ENCODE data around the gene SLC7A9.

Gene SLC7A9

GRCh38 chr19:32877977-32878745, 8.6 kb upstream of the SLC7A9 start:
- peaks cover 2% of the 10 kb centered on the region for H3K36me3 Mint-ChIP-seq (ENCODE audit: insufficient read depth)
- no peaks in the 10 kb centered on the region for H3K27me3 Mint-ChIP-seq
- no peaks in the 10 kb centered on the region for H3K4me1 Mint-ChIP-seq
- H3K9me3 Mint-ChIP-seq = no peaks in the 10 kb centered on the region
- no peak overlapping the region for H3K4me3 Mint-ChIP-seq
- peak overlapping the region; percentile 35 for H3K27ac Mint-ChIP-seq (ENCODE audit: low read depth)
- DNase-seq (ENCODE audit: low spot score in 2 of 2) (no peak), ATAC-seq (replicated peaks; ENCODE audit: extremely low read depth, poor library complexity, severe bottlenecking) (no peak)

- Mint-ChIP-seq H3K9me3 (no peaks in the 10 kb centered on the region), H3K27ac (ENCODE audit: low read depth) (no peak overlapping the region), H3K4me3 (no peak overlapping the region)
Measured at GRCh38 chr19:32877323-32877912, 7.9 kb upstream of the SLC7A9 start.

GRCh38 chr19:32876919-32877285, 7.3 kb upstream of the SLC7A9 start:
- no peaks in the 10 kb centered on the region for H3K9me3 Mint-ChIP-seq
- peaks cover 2% of the 10 kb centered on the region for H3K36me3 Mint-ChIP-seq (ENCODE audit: insufficient read depth)
- ATAC-seq (replicated peaks; ENCODE audit: extremely low read depth, poor library complexity, severe bottlenecking) (no peak), DNase-seq (ENCODE audit: low spot score in 2 of 2) (no peak)
- no peak overlapping the region for H3K27ac Mint-ChIP-seq (ENCODE audit: low read depth)
- H3K4me1 Mint-ChIP-seq = no peaks in the 10 kb centered on the region
- H3K4me3 Mint-ChIP-seq = no peak overlapping the region
- no peaks in the 10 kb centered on the region for H3K27me3 Mint-ChIP-seq

More at GRCh38 chr19:32877323-32877912, 7.9 kb upstream of the SLC7A9 start:
- ATAC-seq (replicated peaks; ENCODE audit: extremely low read depth, poor library complexity, severe bottlenecking) = no peak
- no peaks in the 10 kb centered on the region for H3K27me3 Mint-ChIP-seq
- DNase-seq (ENCODE audit: low spot score in 2 of 2) = no peak
- H3K4me1 Mint-ChIP-seq = no peaks in the 10 kb centered on the region
- H3K36me3 Mint-ChIP-seq (ENCODE audit: insufficient read depth) = peaks cover 2% of the 10 kb centered on the region

- Mint-ChIP-seq H3K9me3 (no peaks in the 10 kb centered on the region), H3K4me1 (no peaks in the 10 kb centered on the region), H3K36me3 (ENCODE audit: insufficient read depth) (peaks cover 2% of the 10 kb centered on the region), H3K27ac (ENCODE audit: low read depth) (no peak overlapping the region), H3K27me3 (no peaks in the 10 kb centered on the region), H3K4me3 (no peak overlapping the region)
- no peak for DNase-seq (ENCODE audit: low spot score in 2 of 2)
- no peak for ATAC-seq (replicated peaks; ENCODE audit: extremely low read depth, poor library complexity, severe bottlenecking)
Measured at GRCh38 chr19:32876236-32876918, 6.8 kb upstream of the SLC7A9 start.

GRCh38 chr19:32875428-32875827, 5.9 kb upstream of the SLC7A9 start:
- no peak for ATAC-seq (replicated peaks; ENCODE audit: extremely low read depth, poor library complexity, severe bottlenecking)
- H3K27ac Mint-ChIP-seq (ENCODE audit: low read depth) = no peak overlapping the region
- peaks cover 2% of the 10 kb centered on the region for H3K36me3 Mint-ChIP-seq (ENCODE audit: insufficient read depth)
- no peaks in the 10 kb centered on the region for H3K9me3 Mint-ChIP-seq
- H3K4me1 Mint-ChIP-seq = no peaks in the 10 kb centered on the region
- DNase-seq (ENCODE audit: low spot score in 2 of 2) = no peak
- H3K27me3 Mint-ChIP-seq = no peaks in the 10 kb centered on the region
- H3K4me3 Mint-ChIP-seq = no peak overlapping the region

- Mint-ChIP-seq H3K4me1 (no peaks in the 10 kb centered on the region), H3K27me3 (no peaks in the 10 kb centered on the region), H3K4me3 (no peak overlapping the region), H3K36me3 (ENCODE audit: insufficient read depth) (peaks cover 2% of the 10 kb centered on the region), H3K9me3 (no peaks in the 10 kb centered on the region), H3K27ac (ENCODE audit: low read depth) (no peak overlapping the region)
- ATAC-seq (replicated peaks; ENCODE audit: extremely low read depth, poor library complexity, severe bottlenecking) (no peak), DNase-seq (ENCODE audit: low spot score in 2 of 2) (no peak)
Measured at GRCh38 chr19:32874605-32875004, 5.0 kb upstream of the SLC7A9 start.

GRCh38 chr19:32873247-32873959, 3.8 kb upstream of the SLC7A9 start:
- Mint-ChIP-seq H3K36me3 (ENCODE audit: insufficient read depth) (peaks cover 2% of the 10 kb centered on the region), H3K27me3 (no peaks in the 10 kb centered on the region), H3K4me1 (no peaks in the 10 kb centered on the region), H3K4me3 (no peak overlapping the region), H3K9me3 (no peaks in the 10 kb centered on the region), H3K27ac (ENCODE audit: low read depth) (no peak overlapping the region)
- DNase-seq (ENCODE audit: low spot score in 2 of 2) (no peak), ATAC-seq (replicated peaks; ENCODE audit: extremely low read depth, poor library complexity, severe bottlenecking) (no peak)

GRCh38 chr19:32872391-32872790, 2.8 kb upstream of the SLC7A9 start:
- no peaks in the 10 kb centered on the region for H3K36me3 Mint-ChIP-seq (ENCODE audit: insufficient read depth)
- no peak overlapping the region for H3K27ac Mint-ChIP-seq (ENCODE audit: low read depth)
- ATAC-seq (replicated peaks; ENCODE audit: extremely low read depth, poor library complexity, severe bottlenecking) (no peak), DNase-seq (ENCODE audit: low spot score in 2 of 2) (no peak)
- H3K27me3 Mint-ChIP-seq = no peaks in the 10 kb centered on the region
- no peaks in the 10 kb centered on the region for H3K9me3 Mint-ChIP-seq
- H3K4me3 Mint-ChIP-seq = no peak overlapping the region
- H3K4me1 Mint-ChIP-seq = no peaks in the 10 kb centered on the region

- ATAC-seq (replicated peaks; ENCODE audit: extremely low read depth, poor library complexity, severe bottlenecking) = no peak
- no peaks in the 10 kb centered on the region for H3K27me3 Mint-ChIP-seq
Measured at GRCh38 chr19:32870981-32871451, 1.4 kb upstream of the SLC7A9 start.

GRCh38 chr19:32869966-32870573, 503 bp upstream of the SLC7A9 start:
- ATAC-seq (replicated peaks; ENCODE audit: extremely low read depth, poor library complexity, severe bottlenecking) (no peak), DNase-seq (ENCODE audit: low spot score in 2 of 2) (no peak)
- no peak overlapping the region for H3K4me3 Mint-ChIP-seq

More at GRCh38 chr19:32870981-32871451, 1.4 kb upstream of the SLC7A9 start:
- Mint-ChIP-seq H3K27ac (ENCODE audit: low read depth) (no peak overlapping the region), H3K36me3 (ENCODE audit: insufficient read depth) (no peaks in the 10 kb centered on the region), H3K4me1 (no peaks in the 10 kb centered on the region), H3K9me3 (no peaks in the 10 kb centered on the region), H3K4me3 (no peak overlapping the region)
- no peak for DNase-seq (ENCODE audit: low spot score in 2 of 2)

GRCh38 chr19:32868206-32868950, 1.2 kb downstream of the SLC7A9 start:
- no peak overlapping the region for H3K27ac Mint-ChIP-seq (ENCODE audit: low read depth)
- H3K27me3 Mint-ChIP-seq = no peaks in the 10 kb centered on the region
- no peaks in the 10 kb centered on the region for H3K9me3 Mint-ChIP-seq
- H3K4me3 Mint-ChIP-seq = no peak overlapping the region
- no peaks in the 10 kb centered on the region for H3K4me1 Mint-ChIP-seq
- H3K36me3 Mint-ChIP-seq (ENCODE audit: insufficient read depth) = no peaks in the 10 kb centered on the region
- DNase-seq (ENCODE audit: low spot score in 2 of 2) (no peak), ATAC-seq (replicated peaks; ENCODE audit: extremely low read depth, poor library complexity, severe bottlenecking) (no peak)

More at GRCh38 chr19:32869966-32870573, 503 bp upstream of the SLC7A9 start:
- H3K9me3 Mint-ChIP-seq = no peaks in the 10 kb centered on the region
- H3K4me1 Mint-ChIP-seq = no peaks in the 10 kb centered on the region
- no peak overlapping the region for H3K27ac Mint-ChIP-seq (ENCODE audit: low read depth)
- H3K27me3 Mint-ChIP-seq = no peaks in the 10 kb centered on the region
- H3K36me3 Mint-ChIP-seq (ENCODE audit: insufficient read depth) = no peaks in the 10 kb centered on the region
